ENCODE measurements around the gene SIRT6. TPM values are rescaled to one million over a fixed set of nuclear protein-coding genes. Genes with fewer than 3 reads are reported as not detected.

The SIRT6 gene
- total and polyA plus RNA-seq, 2 donors (not counting 3 experiments of a cell fraction or from before 2014, with no cell fraction given), result 26.9 to 36.6 TPM

GRCh38 chr19:4197228-4197624, 14.9 kb upstream of the SIRT6 start:
- no peaks in the 10 kb centered on the region for H4K20me1 ChIP-seq (replicated peaks; ENCODE audit: control insufficient read depth, extremely low read depth, insufficient read depth, low read length)
- no TSS peak for BruUV-seq (replicated peaks)
- no peaks in the 10 kb centered on the region for H3K36me3 ChIP-seq (ENCODE audit: control insufficient read depth in 2 of 2, extremely low read depth in 1 of 2, insufficient read depth in 2 of 2, low read length in 2 of 2)
- ChIA-PET POLR2A (no interaction called here), CTCF (interaction anchor here (2.3 to 2.4 kb wide), 2 partner anchors 10 to 57 kb away, joined by 7 to 10 read pairs; no protein-coding TSS in a partner anchor)
- no peak overlapping the region for H3K9ac ChIP-seq (replicated peaks; ENCODE audit: extremely low read depth, insufficient read depth, low read length)
- no peak overlapping the region for H2AFZ ChIP-seq (ENCODE audit: low read depth, low read length)
- intact Hi-C loops (cut with micrococcal nuclease), result no loop called here
- peaks cover 8 to 12% of the 10 kb centered on the region in 2 experiments for H3K27me3 ChIP-seq (ENCODE audit: control insufficient read depth in 2 of 2, insufficient read depth in 2 of 2, low read length in 2 of 2)
- FAIRE-seq (no peak), DNase-seq (ENCODE audit: low read depth, low spot score) (no peak)
- no peaks in the 10 kb centered on the region for H3K9me3 ChIP-seq (replicated peaks; ENCODE audit: control insufficient read depth, insufficient read depth, low read length)
- H3K9me1 ChIP-seq (replicated peaks; ENCODE audit: control insufficient read depth, extremely low read depth, insufficient read depth, low read length), result no peaks in the 10 kb centered on the region
- H3K4me3 ChIP-seq (replicated peaks in 1 of 3; ENCODE audit: insufficient read depth in 1 of 3, low read depth in 1 of 3, low read length in 3 of 3), result no peak overlapping the region
- dilution Hi-C loops (cut with MboI; ENCODE audit: extremely low pct_ligation_motif_present, low sequenced_read_pairs), result no loop called here
- no peak overlapping the region for H3K4me2 ChIP-seq (ENCODE audit: insufficient read depth, low read length)
- no peak overlapping the region for H3K27ac ChIP-seq (ENCODE audit: insufficient read depth, low read depth, low read length)
- H3K4me1 ChIP-seq (ENCODE audit: control insufficient read depth, extremely low read depth, insufficient read depth, low read length), result no peaks in the 10 kb centered on the region
- TF ChIP-seq POLR2AphosphoS5 (IDR thresholded peaks at IDR 0.05; ENCODE audit: insufficient read depth, low read depth, low read length) (no peak), MYC (IDR thresholded peaks at IDR 0.05; ENCODE audit: low read depth, low read length) (no peak), JUN (IDR thresholded peaks at IDR 0.05; ENCODE audit: borderline replicate concordance, insufficient read depth, insufficient read length, low read depth) (no peak), CTCF (IDR thresholded peaks at IDR 0.05; ENCODE audit: extremely low read depth in 1 of 2, insufficient read depth in 1 of 2, low read depth in 1 of 2, low read length in 2 of 2) (no peak), GATA2 (IDR thresholded peaks at IDR 0.05; ENCODE audit: insufficient read depth, insufficient read length, low read depth, low read length) (no peak), EZH2 (IDR thresholded peaks at IDR 0.05; ENCODE audit: borderline replicate concordance, low read depth, low read length, severe bottlenecking) (no peak), FOS (IDR thresholded peaks at IDR 0.05; ENCODE audit: borderline replicate concordance, insufficient read depth, low read length) (no peak), POLR2A (IDR thresholded peaks at IDR 0.05; ENCODE audit: low read depth, low read length) (no peak)
- TF ChIP-seq, protein P1, sequence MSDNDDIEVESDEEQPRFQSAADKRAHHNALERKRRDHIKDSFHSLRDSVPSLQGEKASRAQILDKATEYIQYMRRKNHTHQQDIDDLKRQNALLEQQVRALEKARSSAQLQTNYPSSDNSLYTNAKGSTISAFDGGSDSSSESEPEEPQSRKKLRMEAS (IDR thresholded peaks at IDR 0.05; ENCODE audit: insufficient read depth, insufficient read length), result no peak
- H3K79me2 ChIP-seq (ENCODE audit: control insufficient read depth, insufficient read depth, low read length), result no peaks in the 10 kb centered on the region

All from endothelial cell of umbilical vein (primary cell).